Muscle layer of duodenum (tissue), 2 donors: Measurements from ENCODE around the gene DNAJA1.

Experiments
- H3K27ac ChIP-seq: one replicate; pipeline ENCODE4 v1.7.0; 2013; ENCODE audit warnings: mild to moderate bottlenecking, low read length
- H3K27me3 ChIP-seq: one replicate; pipeline ENCODE4 v1.7.0; 2013; ENCODE audit warnings: low read depth, mild to moderate bottlenecking, control low read depth, low read length
- H3K36me3 ChIP-seq, 2 donors: one replicate each; pipeline ENCODE4 v1.7.0; 2013; ENCODE audit warnings: low read length in 2 of 2, control low read depth in 1 of 2, mild to moderate bottlenecking in 1 of 2; ENCODE audit not compliant: insufficient read depth in 2 of 2, control insufficient read depth in 1 of 2
- H3K4me1 ChIP-seq, 2 donors: one replicate each; pipeline ENCODE4 v1.7.0; 2013; ENCODE audit warnings: low read length in 2 of 2, mild to moderate bottlenecking in 2 of 2, control low read depth in 1 of 2, moderate library complexity in 1 of 2; ENCODE audit not compliant: insufficient read depth in 2 of 2, control insufficient read depth in 1 of 2
- H3K4me3 ChIP-seq, 2 donors: one replicate each; pipeline ENCODE4 v1.7.0; 2013; ENCODE audit warnings: low read length in 2 of 2, low read depth in 1 of 2, mild to moderate bottlenecking in 1 of 2
- H3K9me3 ChIP-seq, 2 donors: one replicate each; pipeline ENCODE4 v1.7.0; 2013; ENCODE audit warnings: low read length in 2 of 2, control low read depth in 1 of 2, mild to moderate bottlenecking in 1 of 2; ENCODE audit not compliant: control insufficient read depth in 1 of 2
- donor health status: healthy.

Gene DNAJA1

GRCh38 chr9:33013962-33014664 lies 11.0 kb upstream of the DNAJA1 start:
- H3K27me3 ChIP-seq, result no peaks in the 10 kb centered on the region
- no peak overlapping the region for H3K27ac ChIP-seq
- H3K4me1 ChIP-seq, result no peaks in the 10 kb centered on the region
- no peaks in the 10 kb centered on the region for H3K36me3 ChIP-seq
- H3K9me3 ChIP-seq, result no peaks in the 10 kb centered on the region
- H3K4me3 ChIP-seq, result no peak overlapping the region

- H3K27me3 ChIP-seq, result no peaks in the 10 kb centered on the region
- H3K4me3 ChIP-seq, result no peak overlapping the region
- no peaks in the 10 kb centered on the region for H3K4me1 ChIP-seq
- no peaks in the 10 kb centered on the region for H3K9me3 ChIP-seq
- H3K27ac ChIP-seq, result no peak overlapping the region
- H3K36me3 ChIP-seq, result peaks cover 0 to 3% of the 10 kb centered on the region in 2 donors
These were observed 10.4 kb upstream of the DNAJA1 start for GRCh38 chr9:33014665-33015014.

- Histone ChIP-seq H3K9me3 (no peaks in the 10 kb centered on the region), H3K27ac (no peak overlapping the region), H3K4me1 (peaks cover 0 to 4% of the 10 kb centered on the region in 2 donors), H3K4me3 (no peak overlapping the region), H3K27me3 (no peaks in the 10 kb centered on the region), H3K36me3 (peaks cover 0 to 7% of the 10 kb centered on the region in 2 donors)
These were observed 7.6 kb upstream of the DNAJA1 start for GRCh38 chr9:33017283-33018041.

- Histone ChIP-seq H3K4me3 (no peak overlapping the region), H3K4me1 (peaks cover 5 to 22% of the 10 kb centered on the region in 2 donors), H3K27ac (no peak overlapping the region), H3K36me3 (peaks cover 0 to 7% of the 10 kb centered on the region in 2 donors), H3K9me3 (no peaks in the 10 kb centered on the region), H3K27me3 (no peaks in the 10 kb centered on the region)
These were observed 5.3 kb upstream of the DNAJA1 start for GRCh38 chr9:33019797-33020196.

- H3K9me3 ChIP-seq, result no peaks in the 10 kb centered on the region
- peaks cover 5 to 35% of the 10 kb centered on the region in 2 donors for H3K4me1 ChIP-seq
- no peak overlapping the region for H3K27ac ChIP-seq
- H3K4me3 ChIP-seq, result no peak overlapping the region
- peaks cover 0 to 10% of the 10 kb centered on the region in 2 donors for H3K36me3 ChIP-seq
- H3K27me3 ChIP-seq, result no peaks in the 10 kb centered on the region
These were observed 2.8 kb upstream of the DNAJA1 start for GRCh38 chr9:33022303-33022702.

- no peaks in the 10 kb centered on the region for H3K9me3 ChIP-seq
- no peak overlapping the region for H3K27ac ChIP-seq
- peaks cover 0 to 10% of the 10 kb centered on the region in 2 donors for H3K36me3 ChIP-seq
- peaks cover 5 to 39% of the 10 kb centered on the region in 2 donors for H3K4me1 ChIP-seq
- H3K4me3 ChIP-seq, result no peak overlapping the region
- H3K27me3 ChIP-seq, result no peaks in the 10 kb centered on the region
These were observed 2.3 kb upstream of the DNAJA1 start for GRCh38 chr9:33022755-33023154.

- Histone ChIP-seq H3K4me3 (peak overlapping the region; percentile 96), H3K27me3 (no peaks in the 10 kb centered on the region), H3K4me1 (peaks cover 5 to 48% of the 10 kb centered on the region in 2 donors), H3K27ac (peak overlapping the region; percentile 97), H3K9me3 (no peaks in the 10 kb centered on the region), H3K36me3 (peaks cover 3 to 15% of the 10 kb centered on the region in 2 donors)
These were observed 1.4 kb upstream of the DNAJA1 start for GRCh38 chr9:33023661-33024060.

- no peaks in the 10 kb centered on the region for H3K9me3 ChIP-seq
- H3K27ac ChIP-seq, result peak overlapping the region; percentile 97
- H3K27me3 ChIP-seq, result no peaks in the 10 kb centered on the region
- H3K4me3 ChIP-seq, result peak overlapping the region; percentile 96
- H3K4me1 ChIP-seq, result peaks cover 8 to 55% of the 10 kb centered on the region in 2 donors
- H3K36me3 ChIP-seq, result peaks cover 10 to 21% of the 10 kb centered on the region in 2 donors
These were observed 727 bp upstream of the DNAJA1 start for GRCh38 chr9:33024126-33024965.

- Histone ChIP-seq H3K27ac (peak overlapping the region; percentile 98), H3K4me3 (peak overlapping the region; percentile 96), H3K36me3 (peaks cover 16 to 26% of the 10 kb centered on the region in 2 donors), H3K9me3 (no peaks in the 10 kb centered on the region), H3K27me3 (no peaks in the 10 kb centered on the region), H3K4me1 (peaks cover 8 to 59% of the 10 kb centered on the region in 2 donors)
These were observed 684 bp downstream of the DNAJA1 start for GRCh38 chr9:33025572-33026342.

- no peaks in the 10 kb centered on the region for H3K27me3 ChIP-seq
- peaks cover 37 to 58% of the 10 kb centered on the region in 2 donors for H3K36me3 ChIP-seq
- H3K27ac ChIP-seq, result no peak overlapping the region
- H3K4me3 ChIP-seq, result no peak overlapping the region
- no peaks in the 10 kb centered on the region for H3K9me3 ChIP-seq
- H3K4me1 ChIP-seq, result peaks cover 4 to 38% of the 10 kb centered on the region in 2 donors
These were observed 4.2 kb downstream of the DNAJA1 start for GRCh38 chr9:33029231-33029786.
